Suprapubic skin (tissue), 4 donors: ENCODE data around the gene WDR76.

Source experiments
- POLR2A ChIP-seq, 2 donors: fragments of 450-650 bp; IDR thresholded peaks; one replicate each; pipeline ENCODE4 v1.6.1; 2017; ENCODE audit warnings: antibody characterized with exemption in 2 of 2, mild to moderate bottlenecking in 2 of 2, moderate library complexity in 2 of 2
- POLR2AphosphoS5 ChIP-seq, 3 donors: sonication (generic); formaldehyde crosslinking; IDR thresholded peaks; one replicate each; pipeline ENCODE4 v1.6.1; 2017; ENCODE audit warnings: antibody characterized with exemption in 3 of 3

GRCh38 chr15:43845421-43845820 lies 18.6 kb downstream of the WDR76 start:
- TF ChIP-seq POLR2A (IDR thresholded peaks at IDR 0.05) (no peak), POLR2AphosphoS5 (IDR thresholded peaks at IDR 0.05) (no peak)
